Measurements from ENCODE around the gene TMEM240.
"Not testable (repeated sequence)": the region's sequence is repeated elsewhere in the genome, so short reads cannot be mapped to it uniquely, and the experiment has no call there.

DNA sequence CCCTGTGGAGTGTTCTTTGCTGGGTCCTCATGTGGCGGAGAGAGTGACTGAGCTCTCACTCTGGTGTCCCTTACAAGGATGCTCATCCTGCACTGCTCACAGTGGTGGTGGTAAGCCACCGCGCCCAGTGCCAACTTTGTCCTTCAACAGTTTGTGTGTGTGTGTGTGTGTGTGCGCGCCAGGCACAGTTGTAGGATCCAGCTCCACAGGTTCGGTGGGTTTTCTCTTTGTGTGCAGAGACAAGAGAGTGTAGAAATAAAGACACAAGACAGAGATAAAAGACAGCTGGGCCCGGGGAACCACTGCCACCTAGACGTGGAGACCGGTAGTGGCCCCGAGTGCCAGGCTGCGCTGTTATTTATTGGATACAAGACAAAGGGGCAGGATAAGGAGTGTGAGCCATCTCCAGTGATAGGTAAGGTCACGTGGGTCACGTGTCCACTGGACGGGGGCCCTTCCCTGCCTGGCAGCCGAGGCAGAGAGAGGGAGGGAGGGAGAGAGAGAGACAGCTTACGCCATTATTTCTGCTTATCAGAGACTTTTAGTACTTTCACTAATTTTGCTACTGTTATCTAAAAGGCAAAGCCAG, 35.6 kb downstream of the TMEM240 start:
- peak in 1 of 3 donors; percentile 28 for TF ChIP-seq POLR2AphosphoS5 (IDR thresholded peaks at IDR 0.05)
- TF ChIP-seq POLR2A, EP300 (IDR thresholded peaks at IDR 0.05): not testable (repeated sequence)
- TF ChIP-seq, protein P1, sequence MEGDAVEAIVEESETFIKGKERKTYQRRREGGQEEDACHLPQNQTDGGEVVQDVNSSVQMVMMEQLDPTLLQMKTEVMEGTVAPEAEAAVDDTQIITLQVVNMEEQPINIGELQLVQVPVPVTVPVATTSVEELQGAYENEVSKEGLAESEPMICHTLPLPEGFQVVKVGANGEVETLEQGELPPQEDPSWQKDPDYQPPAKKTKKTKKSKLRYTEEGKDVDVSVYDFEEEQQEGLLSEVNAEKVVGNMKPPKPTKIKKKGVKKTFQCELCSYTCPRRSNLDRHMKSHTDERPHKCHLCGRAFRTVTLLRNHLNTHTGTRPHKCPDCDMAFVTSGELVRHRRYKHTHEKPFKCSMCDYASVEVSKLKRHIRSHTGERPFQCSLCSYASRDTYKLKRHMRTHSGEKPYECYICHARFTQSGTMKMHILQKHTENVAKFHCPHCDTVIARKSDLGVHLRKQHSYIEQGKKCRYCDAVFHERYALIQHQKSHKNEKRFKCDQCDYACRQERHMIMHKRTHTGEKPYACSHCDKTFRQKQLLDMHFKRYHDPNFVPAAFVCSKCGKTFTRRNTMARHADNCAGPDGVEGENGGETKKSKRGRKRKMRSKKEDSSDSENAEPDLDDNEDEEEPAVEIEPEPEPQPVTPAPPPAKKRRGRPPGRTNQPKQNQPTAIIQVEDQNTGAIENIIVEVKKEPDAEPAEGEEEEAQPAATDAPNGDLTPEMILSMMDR (IDR thresholded peaks at IDR 0.05), result peak; percentile 76 to 86
